Neuronal stem cell (in vitro differentiated cells): ENCODE data around the gene MGLL.

Source experiments
- DNase-seq: peaks from one replicate; pipeline ENCODE4 v3.0.0-alpha.2; 2013; ENCODE audit warnings: low spot score
- H2AFZ ChIP-seq: one replicate; pipeline ENCODE4 v1.6.1; 2013; ENCODE audit warnings: mild to moderate bottlenecking, low read length, inconsistent platforms
- H2AK5ac ChIP-seq: 2 replicates; pipeline ENCODE4 v1.6.1; 2013; ENCODE audit warnings: low read depth, mild to moderate bottlenecking, inconsistent platforms, low read length, moderate library complexity, mixed read lengths
- H2BK120ac ChIP-seq: 2 replicates; pipeline ENCODE4 v1.6.1; 2013; ENCODE audit warnings: low read depth, mild to moderate bottlenecking, inconsistent platforms, low read length, moderate library complexity, mixed read lengths
- H2BK12ac ChIP-seq: one replicate; pipeline ENCODE4 v1.6.1; 2013; ENCODE audit warnings: low read length, inconsistent platforms
- H2BK15ac ChIP-seq: 2 replicates; pipeline ENCODE4 v1.6.1; 2013; ENCODE audit warnings: mild to moderate bottlenecking, low read length, inconsistent platforms, mixed read lengths
- H2BK5ac ChIP-seq: one replicate; pipeline ENCODE4 v1.6.1; 2013; ENCODE audit warnings: inconsistent platforms, mild to moderate bottlenecking, low read length, moderate library complexity
- H3K14ac ChIP-seq: one replicate; pipeline ENCODE4 v1.6.1; 2013; ENCODE audit warnings: low read length, inconsistent platforms
- H3K18ac ChIP-seq: 2 replicates; pipeline ENCODE4 v1.6.1; 2013; ENCODE audit warnings: low read length, inconsistent platforms
- H3K23ac ChIP-seq: 2 replicates; pipeline ENCODE4 v1.6.1; 2013; ENCODE audit warnings: low read depth, mild to moderate bottlenecking, mixed read lengths, low read length, inconsistent platforms; ENCODE audit not compliant: poor library complexity
- H3K27ac ChIP-seq: replicated peaks from 3 replicates; pipeline ENCODE4 v1.5.1; 2013; ENCODE audit warnings: low read length, inconsistent platforms
- H3K27me3 ChIP-seq, 3 experiments: 2 replicates each; pipeline ENCODE4 v1.6.1; 2013; ENCODE audit warnings: low read length in 3 of 3, mild to moderate bottlenecking in 2 of 3, inconsistent platforms in 1 of 3, low read depth in 1 of 3, mixed read lengths in 1 of 3, moderate library complexity in 1 of 3; ENCODE audit not compliant: control insufficient read depth in 3 of 3, insufficient read depth in 3 of 3
- H3K36me3 ChIP-seq, 2 donors: replicated peaks in 1 of 2; 2 replicates each; pipeline ENCODE4 v1.6.1; 2013; ENCODE audit warnings: low read length in 2 of 2; ENCODE audit not compliant: control insufficient read depth in 2 of 2, insufficient read depth in 2 of 2
- H3K4ac ChIP-seq: 2 replicates; pipeline ENCODE4 v1.6.1; 2013; ENCODE audit warnings: inconsistent platforms, mild to moderate bottlenecking, low read length, moderate library complexity
- H3K4me1 ChIP-seq, 2 donors: 1 replicate in 1 of 2; 2 replicates in 1 of 2; pipeline ENCODE4 v1.6.1; 2013; ENCODE audit warnings: low read length in 2 of 2, low read depth in 1 of 2; ENCODE audit not compliant: control insufficient read depth in 2 of 2, insufficient read depth in 1 of 2
- H3K4me2 ChIP-seq: one replicate; pipeline ENCODE4 v1.6.1; 2013; ENCODE audit warnings: mild to moderate bottlenecking, low read length, inconsistent platforms; ENCODE audit not compliant: insufficient read depth, poor library complexity, severe bottlenecking
- H3K4me3 ChIP-seq, 2 donors: 2 replicates each; pipeline ENCODE4 v1.5.1; 2013; ENCODE audit warnings: low read length in 2 of 2, mild to moderate bottlenecking in 2 of 2, inconsistent platforms in 1 of 2, moderate library complexity in 1 of 2
- H3K79me1 ChIP-seq: one replicate; pipeline ENCODE4 v1.6.1; 2013; ENCODE audit warnings: low read depth, mild to moderate bottlenecking, inconsistent platforms, low read length, moderate library complexity
- H3K9ac ChIP-seq: one replicate; pipeline ENCODE4 v1.6.1; 2013; ENCODE audit warnings: mild to moderate bottlenecking, low read depth, low read length, inconsistent platforms; ENCODE audit not compliant: poor library complexity
- H3K9me3 ChIP-seq, 2 donors: replicated peaks in 1 of 2; 2 replicates each; pipeline versions ENCODE3 to v1.6.1; 2013; ENCODE audit warnings: low read length in 2 of 2, mild to moderate bottlenecking in 2 of 2, inconsistent platforms in 1 of 2, low read depth in 1 of 2, mixed read lengths in 1 of 2, moderate library complexity in 1 of 2; ENCODE audit not compliant: control insufficient read depth in 2 of 2, insufficient read depth in 1 of 2
- H4K8ac ChIP-seq: one replicate; pipeline ENCODE4 v1.6.1; 2013; ENCODE audit warnings: low read depth, mild to moderate bottlenecking, inconsistent platforms, low read length, moderate library complexity
- H4K91ac ChIP-seq: one replicate; pipeline ENCODE4 v1.6.1; 2013; ENCODE audit warnings: low read length, low read depth, mild to moderate bottlenecking, inconsistent platforms; ENCODE audit not compliant: poor library complexity
- WGBS, 2 donors: extraction: QIAGEN DNeasy Blood & Tissue Kit; methylation state at CpG; one replicate each; pipeline ENCODE4 v1.1.7; 2013; ENCODE audit warnings: missing lambda C conversion rate in 2 of 2, mixed read lengths in 1 of 2; ENCODE audit not compliant: insufficient read length in 2 of 2, insufficient replicate concordance in 1 of 2; ENCODE audit errors: extremely low coverage in 2 of 2; 5-methylcytosine and 5-hydroxymethylcytosine counted together

Gene MGLL

DNA sequence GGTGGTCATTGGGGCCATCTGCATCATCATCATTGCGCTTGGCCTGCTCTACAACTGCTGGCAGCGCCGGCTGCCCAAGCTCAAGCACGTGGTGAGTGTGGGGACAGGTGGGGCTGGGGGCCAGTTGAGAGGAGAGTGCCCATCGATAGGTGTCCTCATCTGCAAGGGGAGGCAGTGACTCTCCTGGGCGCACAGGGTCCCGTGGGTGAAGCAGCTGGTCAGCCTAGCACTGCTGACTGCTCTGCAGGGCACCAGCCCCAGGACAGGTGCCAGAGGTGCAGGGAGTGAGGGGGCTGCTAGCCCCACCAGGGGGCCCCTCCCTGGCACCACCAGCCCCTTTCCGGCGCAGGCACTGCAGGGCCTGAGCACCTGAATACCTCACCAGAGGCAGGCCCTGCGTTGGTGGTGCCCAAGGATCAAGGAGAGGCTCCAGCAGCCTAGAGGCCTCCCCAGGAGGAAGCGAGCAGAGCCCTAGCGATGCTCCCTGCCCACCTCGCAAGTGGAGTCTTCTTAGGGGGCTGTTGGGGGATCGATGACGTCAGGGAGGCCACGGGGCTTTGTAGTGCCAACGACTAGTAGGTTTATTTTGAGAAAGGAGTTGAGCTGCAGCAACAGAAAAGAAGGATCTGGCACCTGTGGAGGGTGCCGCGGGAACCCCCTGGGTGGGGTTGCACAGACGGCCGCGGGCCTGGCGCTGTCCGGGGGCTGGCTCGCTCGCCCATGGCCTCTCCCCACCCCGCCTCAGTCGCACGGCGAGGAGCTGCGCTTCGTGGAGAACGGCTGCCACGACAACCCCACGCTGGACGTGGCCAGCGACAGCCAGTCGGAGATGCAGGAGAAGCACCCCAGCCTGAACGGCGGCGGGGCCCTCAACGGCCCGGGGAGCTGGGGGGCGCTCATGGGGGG, 150.5 kb downstream of the MGLL start:
- peak overlapping the region; percentile 93 for H3K9ac ChIP-seq
- H3K27me3 ChIP-seq, result peaks cover 0 to 6% (median 5%) of the 10 kb centered on the region in 3 experiments
- peak overlapping the region; percentile 97 for H2BK120ac ChIP-seq
- H3K9me3 ChIP-seq, result no peaks in the 10 kb centered on the region
- WGBS, 2 donors, result no CpG with 5 or more reads among the region's 44 CpGs
- H3K14ac ChIP-seq, result peak overlapping the region; percentile 98
- DNase-seq, result no peak
- H3K4ac ChIP-seq, result no peak overlapping the region
- H2BK15ac ChIP-seq, result peak overlapping the region; percentile 85
- H4K91ac ChIP-seq, result peak overlapping the region; percentile 98
- peak overlapping the region; percentile 58 for H2BK12ac ChIP-seq
- peak overlapping the region; percentile 43 to 81 for H3K4me3 ChIP-seq
- H2BK5ac ChIP-seq, result peak overlapping the region; percentile 73
- peak overlapping the region; percentile 97 for H3K18ac ChIP-seq
- H3K27ac ChIP-seq, result no peak overlapping the region
- peak overlapping the region; percentile 98 for H2AK5ac ChIP-seq
- peak overlapping the region; percentile 97 for H3K23ac ChIP-seq
- peak overlapping the region; percentile 82 for H4K8ac ChIP-seq
- H3K4me2 ChIP-seq, result peak overlapping the region; percentile 93
- peaks cover 1 to 31% of the 10 kb centered on the region in 2 donors for H3K36me3 ChIP-seq
- peaks cover 4 to 7% of the 10 kb centered on the region in 2 donors for H3K4me1 ChIP-seq
- peak overlapping the region; percentile 92 for H2AFZ ChIP-seq
- peaks cover 2% of the 10 kb centered on the region for H3K79me1 ChIP-seq

DNA sequence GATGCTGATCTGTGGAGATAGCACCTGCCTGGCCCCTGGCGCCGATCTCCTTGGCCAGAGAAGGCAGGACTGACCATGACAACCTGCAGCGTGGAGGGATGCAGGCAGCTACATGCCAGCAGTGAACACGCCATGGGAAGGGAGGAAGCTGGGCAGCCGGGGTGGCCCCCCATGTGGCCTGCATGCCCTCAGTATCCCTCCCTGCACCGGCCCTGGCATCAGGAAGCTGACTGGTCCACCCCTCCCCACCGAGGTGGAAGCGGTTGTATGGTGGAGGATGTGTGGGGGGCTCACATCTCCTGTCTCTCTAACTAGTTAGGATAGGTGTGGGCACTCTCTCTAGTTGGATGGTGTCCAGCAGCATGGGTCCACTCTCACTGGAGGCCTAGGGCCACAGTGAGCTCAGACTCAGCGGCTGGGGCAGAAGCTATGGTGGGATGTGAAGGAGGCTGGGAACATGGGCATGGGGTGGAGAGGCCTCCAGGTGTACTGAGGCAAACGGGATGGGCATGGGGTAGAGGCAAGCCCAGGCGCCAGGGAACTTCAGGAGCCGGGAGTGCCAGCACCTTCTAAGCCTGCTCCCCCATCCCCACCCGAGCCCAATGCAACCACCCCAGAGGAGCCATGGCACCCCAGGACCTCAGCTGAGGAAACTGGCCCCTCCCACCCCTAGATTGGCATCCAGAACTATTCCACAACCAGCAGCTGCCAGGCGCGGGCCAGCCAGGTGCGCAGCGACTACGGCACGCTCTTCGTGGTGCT, 151.4 kb downstream of the MGLL start:
- Histone ChIP-seq H3K27me3 (peaks cover 0 to 6% (median 5%) of the 10 kb centered on the region in 3 experiments), H4K8ac (peak overlapping the region; percentile 32), H3K9me3 (peaks cover 0 to 2% of the 10 kb centered on the region in 2 donors), H4K91ac (peak overlapping the region; percentile 98), H2BK15ac (peak overlapping the region; percentile 16), H2BK120ac (no peak overlapping the region), H2BK5ac (peak overlapping the region; percentile 73), H2BK12ac (no peak overlapping the region), H3K4me3 (no peak overlapping the region), H3K27ac (no peak overlapping the region), H3K9ac (peak overlapping the region; percentile 38), H3K4me1 (peaks cover 4 to 5% of the 10 kb centered on the region in 2 donors), H3K14ac (no peak overlapping the region), H3K36me3 (peaks cover 1 to 39% of the 10 kb centered on the region in 2 donors), H2AK5ac (peak overlapping the region; percentile 53), H3K79me1 (peaks cover 2% of the 10 kb centered on the region), H3K23ac (peak overlapping the region; percentile 94), H3K4ac (no peak overlapping the region), H2AFZ (no peak overlapping the region), H3K4me2 (no peak overlapping the region), H3K18ac (no peak overlapping the region)
- no peak for DNase-seq
- no CpG with 5 or more reads among the region's 20 CpGs for WGBS, 2 donors

DNA sequence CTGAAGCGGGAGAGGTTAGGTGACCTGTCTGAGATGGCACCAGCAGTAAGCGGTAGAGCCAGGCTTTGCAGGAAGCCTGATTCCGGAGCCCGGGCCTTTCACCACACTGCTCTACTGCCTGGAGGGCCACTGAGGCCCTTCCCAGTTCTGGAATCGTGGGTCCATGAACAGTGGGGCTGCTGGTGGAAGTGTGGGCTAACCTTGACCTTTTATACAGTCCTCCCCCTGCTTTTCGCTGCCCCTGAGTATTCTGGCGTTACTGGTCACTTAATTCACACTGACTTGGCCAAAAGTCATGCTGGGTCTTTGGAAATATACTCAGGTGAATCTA, 152.1 kb downstream of the MGLL start:
- H3K9me3 ChIP-seq, result peaks cover 0 to 8% of the 10 kb centered on the region in 2 donors
- no peak for DNase-seq
- WGBS, 2 donors, result no CpG with 5 or more reads among the region's 7 CpGs
- H3K4me2 ChIP-seq, result no peak overlapping the region
- H2BK120ac ChIP-seq, result no peak overlapping the region
- H3K27me3 ChIP-seq, result peaks cover 0 to 6% (median 5%) of the 10 kb centered on the region in 3 experiments
- H3K27ac ChIP-seq, result no peak overlapping the region
- H3K14ac ChIP-seq, result no peak overlapping the region
- H3K4me1 ChIP-seq, result peaks cover 4 to 5% of the 10 kb centered on the region in 2 donors
- H2BK12ac ChIP-seq, result no peak overlapping the region
- H2BK5ac ChIP-seq, result no peak overlapping the region
- H3K4ac ChIP-seq, result no peak overlapping the region
- no peak overlapping the region for H2AK5ac ChIP-seq
- H4K8ac ChIP-seq, result no peak overlapping the region
- H2AFZ ChIP-seq, result no peak overlapping the region
- no peak overlapping the region for H3K9ac ChIP-seq
- peaks cover 1 to 47% of the 10 kb centered on the region in 2 donors for H3K36me3 ChIP-seq
- no peak overlapping the region for H4K91ac ChIP-seq
- H2BK15ac ChIP-seq, result no peak overlapping the region
- H3K79me1 ChIP-seq, result peaks cover 2% of the 10 kb centered on the region
- no peak overlapping the region for H3K23ac ChIP-seq
- no peak overlapping the region for H3K18ac ChIP-seq
- H3K4me3 ChIP-seq, result no peak overlapping the region
